Globus pallidus (tissue), 1 donor: ENCODE data around the gene CUEDC1.

Experiments used
- DNase-seq: peaks from one replicate; pipeline ENCODE4 v3.0.0-alpha.2; 2015; ENCODE audit warnings: low spot score

Gene CUEDC1, protein sequence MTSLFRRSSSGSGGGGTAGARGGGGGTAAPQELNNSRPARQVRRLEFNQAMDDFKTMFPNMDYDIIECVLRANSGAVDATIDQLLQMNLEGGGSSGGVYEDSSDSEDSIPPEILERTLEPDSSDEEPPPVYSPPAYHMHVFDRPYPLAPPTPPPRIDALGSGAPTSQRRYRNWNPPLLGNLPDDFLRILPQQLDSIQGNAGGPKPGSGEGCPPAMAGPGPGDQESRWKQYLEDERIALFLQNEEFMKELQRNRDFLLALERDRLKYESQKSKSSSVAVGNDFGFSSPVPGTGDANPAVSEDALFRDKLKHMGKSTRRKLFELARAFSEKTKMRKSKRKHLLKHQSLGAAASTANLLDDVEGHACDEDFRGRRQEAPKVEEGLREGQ

DNA sequence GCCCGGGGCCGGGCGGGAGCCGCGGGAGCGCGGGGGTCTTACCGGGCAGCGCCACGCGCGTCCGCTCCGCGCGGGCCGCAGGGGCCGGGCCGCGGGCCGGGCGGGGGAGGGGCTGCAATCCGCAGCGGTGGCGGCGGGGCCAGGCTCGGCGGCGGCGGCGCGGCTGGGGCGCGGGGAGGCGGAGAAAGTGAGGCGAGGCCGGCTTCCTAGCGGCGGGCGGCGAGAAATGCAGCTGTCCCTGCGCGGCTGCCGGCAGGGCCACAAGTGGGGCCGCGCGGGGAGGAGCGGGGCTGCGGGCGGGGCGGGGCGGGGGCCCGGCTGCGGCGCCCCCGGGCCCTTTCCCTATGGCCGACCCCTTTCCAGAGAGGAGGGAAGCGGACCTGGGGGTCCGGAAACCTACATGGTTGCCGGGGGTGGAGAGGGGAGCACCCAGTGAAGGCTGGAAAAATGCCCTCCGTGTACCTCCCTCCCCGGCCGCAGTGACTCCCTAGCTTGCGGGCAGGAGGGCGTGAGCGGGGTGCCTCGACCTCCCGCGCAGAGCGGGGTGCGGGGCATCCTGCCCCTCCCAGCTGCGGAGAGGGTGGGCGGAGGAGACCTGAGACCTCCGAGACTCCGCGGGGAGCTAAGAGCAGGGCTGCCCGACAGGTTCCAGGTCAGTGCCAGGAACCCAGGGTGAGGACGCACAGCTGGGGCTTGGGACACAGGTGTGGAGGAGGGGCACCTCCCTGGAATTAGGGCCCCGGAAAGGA is at the start of gene CUEDC1:
Gene CUEDC1, minus strand, starts transcription at position 230 of the 749 bp plus-strand sequence. CDS start 69,848 bp downstream, outside the sequence.
- DNase-seq, result peak; percentile 74

DNA sequence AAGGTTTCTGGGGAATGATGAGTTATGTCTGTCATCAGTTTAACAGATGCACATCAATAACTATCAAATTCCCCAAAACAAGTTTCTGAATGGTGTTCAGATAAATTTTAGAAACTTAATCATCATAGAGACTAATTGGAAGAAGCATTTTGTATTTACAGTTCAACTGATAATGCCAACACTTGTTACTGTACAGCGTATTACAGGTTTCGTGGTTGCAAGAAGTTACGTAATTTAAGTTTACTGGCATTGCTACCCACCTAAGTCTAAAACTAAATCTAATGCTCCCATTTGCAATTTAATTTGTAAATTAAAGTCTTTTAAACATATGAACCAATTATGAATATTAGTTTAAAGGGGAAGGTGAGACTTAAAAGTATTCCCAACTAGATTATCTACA is 48.8 kb upstream of the CUEDC1 start:
- DNase-seq, result no peak

DNA sequence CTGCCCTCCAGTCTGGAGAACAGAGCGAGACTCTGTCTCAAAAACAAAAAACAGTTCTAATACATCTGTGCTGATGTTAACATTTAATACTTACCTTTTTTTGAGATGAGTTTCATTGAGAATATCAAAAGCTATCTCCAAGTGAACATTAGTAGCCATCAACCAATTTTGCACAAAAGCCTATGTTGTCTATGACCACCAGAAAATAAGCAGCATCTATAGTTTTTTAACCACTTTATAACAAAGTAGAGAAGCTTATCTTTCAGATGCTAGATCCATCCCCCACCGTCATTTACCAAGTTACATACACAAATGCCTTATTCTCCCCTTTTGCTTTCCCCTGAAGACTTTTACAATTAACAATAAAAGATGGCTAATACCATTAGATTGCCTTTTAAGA is 47.8 kb upstream of the CUEDC1 start:
- no peak for DNase-seq

DNA sequence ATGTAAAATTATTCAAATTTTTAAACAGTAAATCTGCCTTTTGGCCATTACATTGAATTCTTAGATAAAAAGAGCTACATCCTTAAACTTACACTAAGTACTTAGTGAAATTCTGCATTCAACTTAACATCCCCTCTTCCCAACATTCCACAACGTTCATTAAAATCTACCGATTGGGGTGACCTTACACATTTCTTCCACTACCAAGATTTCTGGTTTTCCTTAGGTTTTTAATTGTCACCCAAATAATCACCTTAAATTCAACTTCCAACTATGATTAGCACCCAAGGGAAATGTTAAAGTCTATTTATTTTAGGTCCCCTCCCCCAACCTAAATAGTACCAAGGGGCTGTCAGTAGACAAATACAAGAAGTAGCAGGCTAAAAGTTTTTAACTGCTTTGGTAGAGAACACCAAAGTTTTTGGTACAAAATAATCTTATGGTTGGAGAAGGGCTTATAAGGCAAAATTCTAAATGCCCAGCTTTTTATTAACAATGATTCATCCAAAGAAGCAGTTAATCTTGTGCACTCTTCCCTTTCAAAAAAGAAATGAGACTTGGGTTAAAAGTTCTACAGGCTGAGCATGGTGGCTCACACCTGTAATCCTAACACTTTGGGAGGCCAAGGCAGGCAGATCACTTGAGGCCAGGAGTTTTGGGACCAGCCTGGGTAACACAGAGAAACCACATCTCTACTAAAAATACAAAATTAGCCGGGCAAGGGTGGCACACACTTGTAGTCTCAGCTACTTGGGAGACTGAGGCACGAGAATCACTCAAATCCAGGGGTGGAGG is 47.1 kb upstream of the CUEDC1 start:
- no peak for DNase-seq

DNA sequence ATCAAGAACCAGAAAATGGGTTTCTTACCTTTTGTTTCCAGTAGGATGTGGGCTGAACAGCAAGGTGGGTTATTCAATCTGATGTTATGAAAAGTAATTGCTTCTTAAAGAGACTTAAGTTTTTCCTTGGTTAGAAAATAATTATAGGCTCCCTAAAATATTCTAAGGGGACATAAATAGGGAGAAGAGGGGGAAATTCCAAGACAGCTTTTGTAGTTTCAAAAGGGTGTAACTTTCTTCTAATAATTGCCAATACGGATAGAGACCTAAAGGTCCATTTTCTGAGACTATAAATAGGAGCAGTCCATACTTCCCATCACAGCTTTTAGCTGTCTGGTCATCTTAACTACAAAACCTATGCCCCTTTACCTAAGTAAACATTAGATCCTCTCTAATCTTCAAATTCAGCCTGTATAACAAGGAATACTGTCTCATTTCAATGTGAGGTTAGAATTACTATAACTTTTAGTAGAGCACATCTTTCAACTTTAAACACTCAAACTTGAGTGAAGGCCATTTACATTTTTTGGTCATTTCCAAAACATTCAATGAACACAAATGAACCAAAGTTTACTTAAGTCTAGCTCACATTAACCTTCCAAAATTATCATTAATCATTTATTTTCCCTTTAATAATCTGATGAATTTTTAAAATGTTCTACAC is 46.4 kb upstream of the CUEDC1 start:
- DNase-seq, result no peak

DNA sequence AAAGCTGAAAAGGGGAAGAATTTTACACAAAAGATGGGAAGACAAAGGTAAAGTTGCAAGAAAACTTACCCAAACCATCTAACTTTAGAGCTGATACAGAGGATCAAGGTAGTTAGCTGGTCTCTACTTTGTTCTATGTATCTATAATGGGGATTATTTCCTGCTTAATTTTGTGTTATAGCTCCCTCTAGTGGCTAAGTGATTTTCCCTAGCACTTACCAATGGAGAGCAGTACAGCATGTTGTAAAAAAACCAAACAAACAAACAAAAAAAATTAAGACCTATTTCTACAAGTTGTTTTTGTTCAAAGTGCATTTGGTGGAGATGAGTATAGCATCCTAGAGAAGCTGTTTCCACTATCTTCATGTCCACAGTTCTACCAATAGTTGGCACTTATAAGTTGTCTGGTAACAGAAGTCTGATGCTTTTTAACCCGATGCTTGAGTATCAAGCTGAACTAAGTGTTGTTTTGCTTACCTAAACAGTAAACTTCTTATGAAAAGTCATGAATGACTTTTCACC is 44.3 kb upstream of the CUEDC1 start:
- DNase-seq, result peak; percentile 79

DNA sequence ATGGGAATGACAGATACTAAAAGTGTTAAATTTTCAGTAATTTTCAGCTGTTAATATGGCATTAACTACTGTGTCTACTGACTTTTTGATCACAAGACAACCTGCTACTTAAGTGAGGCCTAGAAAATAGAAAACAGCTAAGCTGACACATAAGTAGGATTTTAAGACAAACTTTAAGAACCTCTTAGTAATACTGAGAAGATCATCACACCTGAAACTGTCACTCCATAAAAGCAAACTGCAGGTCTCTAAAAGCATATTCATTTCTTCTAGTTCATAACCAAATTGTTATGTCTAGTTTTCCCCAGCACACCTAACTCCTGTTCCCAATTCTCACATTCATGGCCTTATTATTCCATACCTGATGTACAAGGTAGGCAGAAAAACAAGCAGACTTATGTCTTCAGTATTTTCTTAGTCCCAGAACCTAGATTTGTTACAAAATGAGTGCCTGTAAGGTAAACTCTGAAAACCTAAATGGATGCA is 43.8 kb upstream of the CUEDC1 start:
- no peak for DNase-seq

DNA sequence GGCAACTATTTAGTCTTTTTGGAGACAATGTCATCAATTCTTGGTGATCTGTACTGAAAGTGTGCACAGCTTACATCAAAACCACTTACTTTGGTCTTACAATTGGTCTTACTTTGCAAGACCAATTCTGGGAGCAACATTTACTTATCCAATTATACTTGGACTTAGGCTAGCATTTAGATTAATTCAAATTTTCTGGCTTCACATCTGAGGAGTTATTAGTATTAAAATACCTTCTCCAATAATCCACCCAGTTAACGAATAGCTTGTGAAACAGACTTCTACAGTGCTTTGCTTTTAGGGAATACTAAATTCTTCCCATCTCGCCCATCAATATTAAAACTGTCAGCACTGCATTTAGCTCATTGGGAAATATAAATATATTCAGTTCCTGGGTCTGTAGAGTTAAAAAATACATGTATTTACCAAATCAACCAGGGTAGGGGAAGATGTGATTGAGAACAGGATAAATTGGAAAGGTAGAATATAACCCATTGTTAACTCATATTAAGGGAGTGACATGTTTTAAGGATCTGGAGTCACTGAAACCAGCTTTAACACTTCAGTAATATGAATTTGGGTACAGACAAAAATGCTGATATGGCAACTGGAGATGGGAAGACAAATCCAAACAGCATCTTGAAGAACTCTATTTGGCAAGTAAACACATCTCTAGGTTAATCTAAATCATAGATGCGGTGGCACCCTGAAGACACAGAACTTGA is 42.0 kb upstream of the CUEDC1 start:
- no peak for DNase-seq

DNA sequence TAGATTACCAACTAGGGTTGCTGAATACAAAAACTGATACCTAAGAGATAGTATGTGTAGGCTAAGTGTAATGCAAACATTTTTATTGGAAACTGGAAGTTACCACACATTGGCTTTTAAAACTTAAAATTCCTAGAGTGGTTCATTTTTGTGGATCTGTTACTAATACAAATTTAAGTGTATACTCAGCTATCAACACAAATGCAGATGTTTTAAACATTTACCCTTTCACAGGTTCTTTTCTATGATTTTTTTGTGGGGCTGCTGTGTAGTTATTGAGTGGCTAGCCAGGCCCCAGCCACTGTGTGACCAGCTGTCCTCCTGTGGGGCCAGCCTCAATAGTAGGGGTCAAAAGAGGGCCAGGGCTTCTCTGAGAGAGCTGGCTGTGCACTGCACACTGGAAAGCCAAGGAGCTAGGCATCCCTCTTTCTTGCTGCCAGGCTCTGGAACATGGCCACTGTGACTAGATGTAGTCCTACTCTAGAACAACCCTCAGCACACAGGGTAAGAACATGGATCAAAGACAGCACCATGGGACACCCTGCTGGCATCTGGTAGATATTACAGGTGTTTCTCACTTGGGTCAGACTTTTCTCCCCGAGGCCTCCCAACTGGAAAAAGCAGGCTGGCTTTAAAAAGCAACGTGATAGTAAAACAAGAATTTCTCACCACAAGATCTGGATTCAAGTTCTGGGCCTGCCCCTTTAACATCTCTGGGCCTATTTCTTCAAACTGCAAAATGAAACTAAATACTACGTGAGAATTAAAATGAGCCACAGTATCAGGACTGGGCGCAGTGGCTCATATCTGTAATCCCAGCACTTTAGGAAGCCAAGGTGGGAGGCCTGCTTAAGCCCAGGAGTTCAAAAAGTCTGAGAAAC is 40.1 kb upstream of the CUEDC1 start:
- DNase-seq, result peak; percentile 87

DNA sequence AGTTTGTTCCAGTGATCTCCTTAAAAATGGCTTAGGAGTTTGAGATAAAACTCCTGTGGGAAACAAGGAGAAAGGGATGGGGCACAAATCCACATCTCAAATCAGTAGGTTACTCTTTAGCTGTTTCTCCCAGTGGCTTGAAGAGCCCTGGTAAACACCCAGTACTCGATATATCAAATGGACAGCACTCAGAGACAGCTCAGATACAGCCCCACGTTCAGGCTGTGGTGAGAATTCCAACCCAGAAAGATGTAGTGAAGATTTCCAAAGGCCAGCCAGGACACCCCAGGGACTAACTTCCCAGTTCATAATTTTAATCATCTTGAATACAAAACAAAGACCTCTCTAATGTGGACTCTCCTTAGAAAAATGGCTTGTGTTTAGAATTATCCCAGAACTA is 39.2 kb upstream of the CUEDC1 start:
- no peak for DNase-seq

DNA sequence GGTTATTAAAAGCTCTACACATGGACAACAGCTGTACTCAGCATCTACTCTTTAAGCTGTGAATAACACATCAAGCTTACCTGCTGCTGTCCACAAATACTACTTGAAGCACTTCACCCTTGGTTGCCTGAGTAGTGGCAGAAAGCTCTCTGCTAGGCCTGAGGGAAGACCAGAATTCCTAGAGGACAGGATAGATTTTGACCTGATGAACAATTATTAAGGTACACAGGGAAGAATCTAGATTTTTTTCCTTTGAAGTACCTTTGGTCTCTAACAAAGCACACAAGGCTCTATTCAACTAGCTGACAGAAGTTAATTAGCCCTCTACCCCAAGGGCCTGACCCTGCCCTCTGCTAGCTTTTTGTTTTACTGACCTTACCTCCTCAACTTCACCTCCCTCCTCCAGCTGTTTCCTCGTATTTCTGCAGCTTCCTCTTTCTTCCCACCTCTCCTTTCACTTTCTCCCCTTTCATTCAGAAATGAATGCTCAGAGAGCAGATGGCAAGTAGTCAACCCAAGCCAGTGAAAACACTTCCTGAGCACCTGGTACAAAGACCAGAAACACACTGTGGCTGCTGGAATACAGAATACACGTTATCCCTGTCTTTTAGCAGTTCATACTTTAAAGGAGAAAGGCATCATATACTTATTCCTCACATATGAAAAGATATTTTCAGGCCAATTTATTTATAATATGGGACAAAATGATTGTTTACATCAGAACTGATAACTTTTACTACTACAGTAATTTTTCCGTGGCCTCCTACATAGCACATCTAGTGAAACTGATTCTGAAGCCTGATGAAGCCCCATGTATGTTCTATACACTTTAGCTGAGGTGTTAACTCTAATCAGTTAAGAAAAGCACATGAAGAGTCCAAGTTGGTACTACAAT is 38.5 kb upstream of the CUEDC1 start:
- DNase-seq, result no peak

DNA sequence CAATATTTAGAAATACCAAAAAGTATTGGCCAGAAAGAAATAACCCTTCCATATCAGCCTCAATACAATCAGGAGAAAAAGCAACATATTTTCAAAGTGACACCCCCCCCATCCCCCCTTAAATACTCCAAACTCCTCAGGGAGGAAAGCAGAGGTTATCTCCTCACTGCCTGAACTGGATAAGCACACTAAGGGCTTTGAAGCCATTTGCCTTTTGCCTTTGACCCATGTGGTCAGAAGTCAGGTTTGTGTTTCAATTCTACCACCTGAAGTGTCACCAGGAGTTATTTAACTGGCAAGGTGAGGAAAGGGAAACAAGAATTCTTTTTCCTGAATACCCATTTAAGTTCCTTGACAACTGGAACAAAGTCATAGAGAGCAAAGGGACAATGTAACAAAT is 36.3 kb upstream of the CUEDC1 start:
- no peak for DNase-seq

DNA sequence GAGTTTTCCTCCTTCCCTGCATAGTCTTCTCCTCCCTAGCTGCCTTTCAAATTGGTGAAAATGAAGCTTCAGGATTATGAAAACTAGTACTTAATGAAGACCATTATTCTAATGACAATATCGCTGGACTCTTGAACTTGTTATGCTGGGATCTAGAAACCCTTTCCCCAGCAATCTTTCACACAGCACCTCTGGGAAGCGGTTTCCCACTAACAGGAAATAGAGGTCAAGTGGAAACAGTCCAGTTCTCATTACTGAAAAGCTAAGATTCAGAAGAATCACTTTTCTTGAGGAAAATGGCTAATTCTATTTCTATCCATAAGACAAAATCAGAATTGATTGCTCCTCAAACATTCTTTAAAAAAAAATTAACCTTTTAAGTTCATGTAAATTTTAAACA is 34.8 kb upstream of the CUEDC1 start:
- no peak for DNase-seq

DNA sequence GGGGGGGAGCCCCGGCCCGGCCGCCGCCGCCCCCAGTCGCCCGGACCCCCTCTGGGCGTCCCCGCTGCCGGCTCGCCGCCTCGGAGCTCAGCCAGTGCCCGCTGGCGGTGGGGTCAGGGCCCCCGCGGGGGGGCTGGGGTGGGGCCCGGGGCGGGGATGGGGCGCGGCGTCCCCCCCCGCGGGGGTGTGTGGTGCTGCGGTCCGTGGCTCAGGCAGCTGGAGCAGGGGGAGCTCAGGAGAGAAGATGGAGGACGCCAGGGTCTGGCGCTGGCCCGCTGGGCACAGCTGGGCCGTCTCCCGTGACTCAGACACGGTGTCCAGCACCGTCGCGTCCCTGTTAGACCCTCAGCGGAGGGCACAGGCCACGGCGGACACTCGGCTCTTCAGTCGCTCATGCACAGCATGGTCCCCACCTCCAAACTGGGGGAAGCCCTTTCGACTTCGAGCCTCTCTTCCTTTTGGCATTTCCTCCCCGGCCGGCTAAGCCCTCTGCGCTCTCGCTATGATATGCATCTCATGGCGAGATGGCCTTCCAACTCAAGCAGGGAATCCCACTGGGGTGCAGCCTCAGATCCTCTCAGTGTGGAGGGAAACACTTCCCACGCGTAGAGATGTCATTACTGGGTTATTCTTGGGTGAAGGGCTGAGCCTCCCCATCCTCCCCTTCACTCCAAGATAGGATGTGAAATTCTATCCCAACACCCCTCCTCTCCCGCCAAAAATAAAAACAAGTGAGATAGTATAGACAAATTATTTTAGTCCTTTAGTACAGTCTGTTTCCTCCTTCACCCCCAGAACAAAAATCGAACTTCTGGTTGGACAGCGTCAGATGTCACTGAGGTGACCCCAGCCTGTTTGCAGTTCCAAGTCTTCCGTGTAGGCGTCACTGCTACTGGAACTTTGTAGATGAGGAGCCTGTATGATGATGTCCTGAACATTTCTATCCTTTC is 33.4 kb upstream of the CUEDC1 start:
- DNase-seq, result peak; percentile 77

DNA sequence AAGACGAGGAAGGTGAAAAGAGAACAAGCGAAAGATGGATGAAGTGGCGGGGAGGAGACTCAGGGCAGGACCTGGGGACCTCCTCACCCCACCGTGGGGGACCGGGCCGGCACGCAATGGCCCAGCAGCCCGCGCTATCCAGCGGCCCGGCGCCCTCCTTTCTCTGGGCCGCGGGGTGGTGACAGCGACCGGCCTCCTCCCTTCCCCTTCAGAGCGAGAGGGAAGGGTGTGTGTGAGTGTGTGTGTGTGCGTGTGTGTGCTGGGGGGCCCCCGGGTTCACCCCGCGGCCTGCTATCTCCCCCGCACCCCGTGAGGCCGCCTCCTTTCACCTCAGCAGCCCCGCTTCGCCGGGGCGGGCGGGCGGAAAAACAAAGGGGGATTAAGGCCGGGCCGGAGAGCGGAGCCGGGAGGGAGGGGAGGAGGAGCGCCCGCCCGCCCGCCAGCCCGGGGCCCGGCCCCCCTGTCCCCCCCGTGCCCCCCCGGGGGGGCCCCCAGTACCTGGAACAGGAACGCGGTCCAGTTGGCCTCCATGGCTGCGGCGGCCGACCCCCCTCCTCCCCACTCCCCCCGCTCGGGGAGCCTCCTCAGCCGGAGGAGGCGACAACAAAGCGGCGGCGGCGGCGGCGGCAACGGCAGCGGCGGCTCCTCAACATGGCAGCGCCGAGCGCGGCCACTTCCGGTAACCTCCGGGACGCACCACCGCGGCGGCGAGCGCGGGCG is 32.5 kb upstream of the CUEDC1 start, which contains the start of gene VEZF1:
Gene VEZF1, minus strand, starts transcription at position 674 of the 720 bp plus-strand sequence. Its CDS starts 143 bp downstream, at position 531.
- DNase-seq, result peak; percentile 85

DNA sequence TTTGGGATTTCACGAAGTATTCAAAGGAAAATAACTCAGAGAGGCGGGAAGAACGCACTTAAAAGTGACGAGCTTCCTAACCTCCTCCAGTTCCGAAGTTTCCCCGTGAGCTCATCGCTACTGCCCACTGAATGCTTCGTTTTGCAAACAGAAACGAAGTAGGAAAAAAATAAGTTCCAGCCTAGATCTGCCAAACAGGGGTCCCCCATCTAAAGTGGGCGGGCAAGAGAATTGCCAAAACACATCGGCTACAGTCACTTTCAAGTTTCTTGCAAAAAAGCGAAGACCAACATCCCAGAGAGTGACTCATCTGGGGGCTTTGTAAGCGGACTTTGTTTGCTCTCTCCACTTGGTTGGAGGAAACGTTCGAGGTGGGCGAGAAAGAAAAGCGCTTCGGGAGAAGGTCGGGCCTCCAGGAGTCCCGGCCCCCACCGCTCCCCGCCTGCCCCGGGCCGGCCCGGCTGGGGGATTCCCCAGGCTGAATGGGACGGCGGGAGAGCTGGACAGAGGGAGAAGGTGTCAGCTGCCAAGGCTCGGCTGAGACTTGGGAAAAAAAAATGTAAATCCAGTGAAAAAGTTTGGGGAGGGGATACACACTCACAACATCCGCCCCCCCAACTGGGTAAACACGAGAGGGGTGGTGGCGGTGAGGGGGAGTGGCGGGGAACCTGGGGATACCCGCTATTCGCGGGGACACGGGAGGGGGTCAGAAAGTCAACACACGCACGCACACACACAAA is 31.8 kb upstream of the CUEDC1 start:
- DNase-seq, result no peak
